H1 (cell line): ENCODE results near the gene RPS6KA6. TPM values are rescaled to one million over a fixed set of nuclear protein-coding genes. Genes with fewer than 3 reads are reported as not detected.

Source experiments
- CTCF ChIA-PET: fragments of 300-600 bp; sonication (Branson Sonifier 250); formaldehyde crosslinking; loops from one replicate; lab custom pipeline; 2021; ENCODE audit not compliant: partially characterized antibody; lab: Charles Lee
- POLR2A ChIA-PET: fragments of 300-600 bp; sonication (Branson Sonifier 250); formaldehyde crosslinking; loops from one replicate; lab custom pipeline; 2021; ENCODE audit warnings: inconsistent platforms; ENCODE audit not compliant: partially characterized antibody; lab: Charles Lee
- DNase-seq, 2 experiments: peaks; one replicate each; pipeline versions ENCODE4 v3.0.0 to v3.0.0-alpha.2; 2010 to 2022; ENCODE audit warnings: low spot score in 2 of 2, low read depth in 1 of 2, mixed read lengths in 1 of 2
- FAIRE-seq: peaks from 2 replicates; lab custom pipeline; 2011; peaks lifted over from hg19 to GRCh38; lab: Jason Lieb, UNC
- H2AFZ ChIP-seq: 2 replicates; pipeline ENCODE4 v1.8.1; 2012; ENCODE audit warnings: low read length, inconsistent platforms
- H2AK5ac ChIP-seq: 2 replicates; pipeline ENCODE4 v1.6.1; 2013; ENCODE audit warnings: low read depth, low read length
- H2BK120ac ChIP-seq: replicated peaks from 2 replicates; pipeline ENCODE3; 2013; ENCODE audit warnings: low read depth, low read length, inconsistent platforms
- H2BK12ac ChIP-seq: 2 replicates; pipeline ENCODE4 v1.6.1; 2013; ENCODE audit warnings: low read depth, low read length
- H2BK15ac ChIP-seq: 2 replicates; pipeline ENCODE4 v1.6.1; 2013; ENCODE audit warnings: low read length
- H2BK20ac ChIP-seq: 2 replicates; pipeline ENCODE4 v1.6.1; 2013; ENCODE audit warnings: low read length
- H2BK5ac ChIP-seq: 2 replicates; pipeline ENCODE4 v1.6.1; 2013; ENCODE audit warnings: low read depth, low read length
- H3K14ac ChIP-seq: 2 replicates; pipeline ENCODE4 v1.6.1; 2013; ENCODE audit warnings: inconsistent platforms; ENCODE audit not compliant: insufficient read length
- H3K18ac ChIP-seq: 2 replicates; pipeline ENCODE4 v1.6.1; 2013; ENCODE audit warnings: low read length; ENCODE audit errors: extremely low read depth
- H3K23ac ChIP-seq: 2 replicates; pipeline ENCODE4 v1.6.1; 2013; ENCODE audit warnings: inconsistent platforms; ENCODE audit not compliant: insufficient read length
- H3K23me2 ChIP-seq: 2 replicates; pipeline ENCODE4 v1.6.1; 2013; ENCODE audit warnings: low read depth, low read length
- H3K27ac ChIP-seq: 2 replicates; pipeline ENCODE4 v1.6.1; 2011; ENCODE audit warnings: low read depth, low read length, inconsistent platforms
- H3K27me3 ChIP-seq, 4 experiments: replicated peaks in 1 of 4; 1 replicate in 1 of 4; 2 replicates in 3 of 4; pipeline versions ENCODE4 v1.6.1 to v1.8.1; 2011 to 2013; ENCODE audit warnings: low read length in 3 of 4, mild to moderate bottlenecking in 3 of 4, inconsistent platforms in 2 of 4, mixed read lengths in 2 of 4, moderate library complexity in 1 of 4; ENCODE audit not compliant: control insufficient read depth in 3 of 4, insufficient read depth in 3 of 4; ENCODE audit errors: extremely low read depth in 1 of 4
- H3K36me3 ChIP-seq, 4 experiments: 2 replicates each; pipeline versions ENCODE4 v1.6.1 to v1.8.1; 2011 to 2013; ENCODE audit warnings: mild to moderate bottlenecking in 4 of 4, low read length in 3 of 4, moderate library complexity in 2 of 4, control low read depth in 1 of 4, inconsistent platforms in 1 of 4; ENCODE audit not compliant: insufficient read depth in 4 of 4, control insufficient read depth in 2 of 4
- H3K4ac ChIP-seq: replicated peaks from 2 replicates; pipeline ENCODE3; 2013; ENCODE audit warnings: low read length, low read depth, mixed read lengths, inconsistent platforms; ENCODE audit not compliant: insufficient read length
- H3K4me1 ChIP-seq, 4 experiments: replicated peaks in 1 of 4; 1 replicate in 1 of 4; 2 replicates in 3 of 4; pipeline versions ENCODE4 v1.6.1 to v1.8.1; 2011 to 2013; ENCODE audit warnings: low read length in 3 of 4, inconsistent platforms in 2 of 4, mixed read lengths in 1 of 4; ENCODE audit not compliant: insufficient read depth in 4 of 4, control insufficient read depth in 3 of 4
- H3K4me2 ChIP-seq, 2 experiments: 2 replicates each; pipeline versions ENCODE4 v1.6.1 to v1.8.1; 2011 to 2013; ENCODE audit warnings: low read depth in 2 of 2, low read length in 2 of 2, control low read depth in 1 of 2, inconsistent platforms in 1 of 2, mild to moderate bottlenecking in 1 of 2; ENCODE audit not compliant: insufficient read depth in 1 of 2
- H3K4me3 ChIP-seq, 4 experiments: fragments of 200-600, 300-600 bp in 1 of 4; sonication (generic), shearing (Covaris generic), sonication (Bioruptor Twin) in 1 of 4; 2 replicates each; pipeline versions ENCODE4 v1.5.1 to v1.8.1; 2011 to 2016; ENCODE audit warnings: low read length in 4 of 4, low read depth in 3 of 4, control low read depth in 2 of 4, inconsistent platforms in 2 of 4, mild to moderate bottlenecking in 2 of 4, mixed read lengths in 1 of 4, moderate library complexity in 1 of 4; ENCODE audit not compliant: insufficient read depth in 2 of 4; ENCODE audit errors: extremely low read depth in 1 of 4
- H3K56ac ChIP-seq: replicated peaks from 2 replicates; pipeline ENCODE3; 2013; ENCODE audit warnings: low read depth, mild to moderate bottlenecking, mixed read lengths, low read length, inconsistent platforms; ENCODE audit not compliant: insufficient read length
- H3K79me1 ChIP-seq: 2 replicates; pipeline ENCODE4 v1.6.1; 2013; ENCODE audit warnings: low read depth, low read length, control low read depth
- H3K79me2 ChIP-seq, 2 experiments: 2 replicates each; pipeline versions ENCODE4 v1.6.1 to v1.8.1; 2012 to 2013; ENCODE audit warnings: low read length in 2 of 2, mild to moderate bottlenecking in 2 of 2, inconsistent platforms in 1 of 2; ENCODE audit not compliant: insufficient read depth in 2 of 2, control insufficient read depth in 1 of 2
- H3K9ac ChIP-seq, 4 experiments: replicated peaks in 1 of 4; 1 replicate in 1 of 4; 2 replicates in 3 of 4; pipeline versions ENCODE4 v1.6.1 to v1.8.1; 2011 to 2013; ENCODE audit warnings: low read depth in 3 of 4, low read length in 3 of 4, control low read depth in 2 of 4, mild to moderate bottlenecking in 2 of 4, moderate library complexity in 2 of 4, inconsistent platforms in 1 of 4; ENCODE audit errors: extremely low read depth in 1 of 4
- H3K9me3 ChIP-seq, 2 experiments: 2 replicates each; pipeline versions ENCODE4 v1.6.1 to v1.8.1; 2012 to 2013; ENCODE audit warnings: mild to moderate bottlenecking in 2 of 2, moderate library complexity in 2 of 2, control low read depth in 1 of 2, inconsistent platforms in 1 of 2, low read depth in 1 of 2, low read length in 1 of 2, mixed read lengths in 1 of 2; ENCODE audit not compliant: insufficient read depth in 2 of 2
- H4K20me1 ChIP-seq, 2 experiments: replicated peaks in 1 of 2; 2 replicates each; pipeline versions ENCODE3 to v1.8.1; 2011 to 2013; ENCODE audit warnings: inconsistent platforms in 2 of 2, low read length in 2 of 2, mild to moderate bottlenecking in 1 of 2; ENCODE audit not compliant: insufficient read depth in 2 of 2, control insufficient read depth in 1 of 2
- H4K5ac ChIP-seq: 2 replicates; pipeline ENCODE4 v1.6.1; 2013; ENCODE audit warnings: low read length, low read depth, mixed read lengths, inconsistent platforms; ENCODE audit not compliant: insufficient read length
- H4K8ac ChIP-seq: 2 replicates; pipeline ENCODE4 v1.8.0; 2013; ENCODE audit warnings: mild to moderate bottlenecking, moderate library complexity, low read length, inconsistent platforms; ENCODE audit not compliant: insufficient read depth; ENCODE audit errors: extremely low read depth
- H4K91ac ChIP-seq: replicated peaks from 2 replicates; pipeline ENCODE3; 2013; ENCODE audit warnings: low read length, mixed read lengths, inconsistent platforms; ENCODE audit not compliant: insufficient read length
- BCL11A ChIP-seq, 2 experiments: IDR thresholded peaks; one replicate each; pipeline ENCODE4 v1.6.1; 2011; ENCODE audit warnings: low read depth in 2 of 2, low read length in 2 of 2, mild to moderate bottlenecking in 2 of 2
- CBX5 ChIP-seq: fragments of 300-800, 300-1000 bp; sonication (generic); IDR thresholded peaks from 2 replicates; pipeline ENCODE4 v1.7.1; 2016; ENCODE audit warnings: antibody characterized with exemption, low read length, low read depth
- CHD2 ChIP-seq: IDR thresholded peaks from 2 replicates; pipeline ENCODE4 v1.6.1; 2012; ENCODE audit warnings: low read length, improper control_type of control experiment
- CREB1 ChIP-seq: IDR thresholded peaks from 2 replicates; pipeline ENCODE4 v1.6.1; 2012; ENCODE audit warnings: inconsistent platforms
- CTBP2 ChIP-seq: IDR thresholded peaks from 2 replicates; pipeline ENCODE4 v1.7.0; 2011; ENCODE audit warnings: borderline replicate concordance, mild to moderate bottlenecking, moderate library complexity, mixed read lengths, low read length; ENCODE audit not compliant: insufficient read depth, insufficient read length
- FOSL1 ChIP-seq: IDR thresholded peaks from 2 replicates; pipeline ENCODE4 v1.6.1; 2011; ENCODE audit warnings: mild to moderate bottlenecking, low read depth, low read length, moderate library complexity; ENCODE audit not compliant: insufficient read depth
- GABPA ChIP-seq: IDR thresholded peaks from 2 replicates; pipeline ENCODE4 v1.6.1; 2011; ENCODE audit warnings: mild to moderate bottlenecking, low read length, moderate library complexity, borderline replicate concordance; ENCODE audit not compliant: insufficient read depth
- HDAC2 ChIP-seq, 2 experiments: fragments of 300-600 bp in 1 of 2; sonication (generic) in 1 of 2; IDR thresholded peaks; 2 replicates each; pipeline ENCODE4 v1.6.1; 2011 to 2012; ENCODE audit warnings: low read depth in 2 of 2, low read length in 2 of 2, mild to moderate bottlenecking in 2 of 2, moderate library complexity in 2 of 2, borderline replicate concordance in 1 of 2, inconsistent platforms in 1 of 2
- KDM4A ChIP-seq: IDR thresholded peaks from one replicate; pipeline ENCODE4 v1.7.1; 2012; ENCODE audit warnings: low read depth, mild to moderate bottlenecking, moderate library complexity, low read length, inconsistent platforms; ENCODE audit not compliant: severe bottlenecking
- MAFK ChIP-seq: IDR thresholded peaks from 2 replicates; pipeline ENCODE4 v1.6.1; 2012; ENCODE audit warnings: low read depth, mild to moderate bottlenecking, improper control_type of control experiment, low read length
- RFX5 ChIP-seq: IDR thresholded peaks from 2 replicates; pipeline ENCODE4 v1.6.1; 2011; ENCODE audit warnings: low read depth, low read length, improper control_type of control experiment, borderline replicate concordance
- SP1 ChIP-seq: IDR thresholded peaks from 2 replicates; pipeline ENCODE4 v1.6.1; 2011; ENCODE audit warnings: low read depth, low read length
- SUZ12 ChIP-seq: fragments of 200-600 bp; sonication (generic); IDR thresholded peaks from 2 replicates; pipeline ENCODE4 v1.6.1; 2012; ENCODE audit warnings: mild to moderate bottlenecking, inconsistent platforms, low read length, moderate library complexity, mixed read lengths
- TBP ChIP-seq: IDR thresholded peaks from 2 replicates; pipeline ENCODE4 v1.6.1; 2011; ENCODE audit warnings: low read depth, low read length, improper control_type of control experiment
- WGBS, 2 experiments: shearing (Covaris generic) in 1 of 2; methylation state at CpG; one replicate each; pipeline versions ENCODE4 v1.1.6 to v1.1.7; 2013 to 2015; ENCODE audit warnings: low lambda C conversion rate in 2 of 2, mixed read lengths in 2 of 2, inconsistent platforms in 1 of 2, low coverage in 1 of 2, missing lambda C conversion rate in 1 of 2; ENCODE audit not compliant: insufficient replicate concordance in 2 of 2, insufficient coverage in 1 of 2, insufficient read length in 1 of 2; ENCODE audit errors: extremely low coverage in 1 of 2, missing lambda C conversion rate in 1 of 2; 5-methylcytosine and 5-hydroxymethylcytosine counted together
- polyA plus RNA-seq, 7 experiments: library from polyadenylated mRNA; depleted of rRNA in 3 of 7; stranded (reverse) in 5 of 7; unstranded in 2 of 7; fragments of >200 nt in 5 of 7; fragments of 200-250 nt in 2 of 7; gene quantifications; 1 replicate in 5 of 7; 2 replicates in 1 of 7; 4 replicates in 1 of 7; pipeline versions ENCODE4 v1.2.1 to v1.2.3, GENCODE V29; 2011 to 2013; ENCODE audit warnings: missing spikeins in 2 of 7, mixed read lengths in 2 of 7
- total RNA-seq: library from RNA; stranded (reverse); fragmentation: NEBNext Ultra II Directional; extraction: Animal tissue kit (Norgen Biotek cat#: 25700); gene quantifications from 2 replicates; pipeline ENCODE4 v1.2.1, GENCODE V29; 2021
- TF ChIP-seq, protein P1 (sequence below): IDR thresholded peaks from 2 replicates; pipeline ENCODE4 v1.6.1; 2011; ENCODE audit warnings: low read depth, mild to moderate bottlenecking, low read length; ENCODE audit not compliant: insufficient read depth

Gene RPS6KA6
- total and polyA plus RNA-seq, 2 of the 8 experiments (the other 6 are each of a cell fraction or from before 2014, with no cell fraction given) = 3.5 to 14.6 TPM

GRCh38 chrX:84064814-84065213 lies 123.2 kb downstream of the RPS6KA6 start:
- Histone ChIP-seq H3K23ac (no peak overlapping the region), H3K23me2 (no peaks in the 10 kb centered on the region), H3K4ac (no peak overlapping the region), H3K36me3 (no peaks in the 10 kb centered on the region), H3K79me2 (no peaks in the 10 kb centered on the region), H4K20me1 (no peaks in the 10 kb centered on the region), H2AK5ac (no peak overlapping the region), H2BK12ac (no peak overlapping the region), H3K18ac (no peak overlapping the region), H2AFZ (no peak overlapping the region), H2BK20ac (no peak overlapping the region), H3K27ac (no peak overlapping the region), H4K8ac (no peak overlapping the region), H3K4me1 (no peaks in the 10 kb centered on the region), H3K9me3 (no peaks in the 10 kb centered on the region), H2BK120ac (no peak overlapping the region), H4K91ac (no peak overlapping the region), H2BK5ac (no peak overlapping the region), H3K56ac (no peak overlapping the region), H3K4me2 (no peak overlapping the region), H3K14ac (no peak overlapping the region), H3K4me3 (no peak overlapping the region), H3K9ac (no peak overlapping the region), H3K27me3 (no peaks in the 10 kb centered on the region), H2BK15ac (no peak overlapping the region), H3K79me1 (no peaks in the 10 kb centered on the region), H4K5ac (no peak overlapping the region)
- CTCF ChIA-PET = no interaction called here
- POLR2A ChIA-PET = no interaction called here
- DNase-seq = no peak
- 100% methylated on average over 2 of the region's 2 CpGs; no CpG with 5 or more reads in 1 of the 2 experiments for WGBS, 2 experiments
- no peak for FAIRE-seq
- TF ChIP-seq TBP (no peak), CREB1 (no peak), BCL11A (IDR thresholded peaks at IDR 0.05; ENCODE audit: low read depth in 2 of 2, low read length in 2 of 2) (no peak), CTBP2 (no peak), SUZ12 (no peak), KDM4A (no peak), HDAC2 (IDR thresholded peaks at IDR 0.05; ENCODE audit: borderline replicate concordance in 1 of 2, low read depth in 2 of 2, low read length in 2 of 2) (no peak), RFX5 (no peak), GABPA (no peak), CBX5 (no peak), FOSL1 (no peak), MAFK (no peak), SP1 (no peak), CHD2 (no peak)
- TF ChIP-seq, protein P1, sequence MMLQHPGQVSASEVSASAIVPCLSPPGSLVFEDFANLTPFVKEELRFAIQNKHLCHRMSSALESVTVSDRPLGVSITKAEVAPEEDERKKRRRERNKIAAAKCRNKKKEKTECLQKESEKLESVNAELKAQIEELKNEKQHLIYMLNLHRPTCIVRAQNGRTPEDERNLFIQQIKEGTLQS = no peak
